Measurements from ENCODE around the gene EXOC3. TPM values are rescaled to one million over a fixed set of nuclear protein-coding genes. Genes with fewer than 3 reads are reported as not detected.
A peak's percentile ranks its signal among the peaks of the same experiment; 100 is the strongest.

EXOC3 gene
- total and polyA plus RNA-seq, 12 donors, result 29.0 to 44.7 (median 40.0) TPM

- peaks cover 0 to 17% (median 0%) of the 10 kb centered on the region in 7 donors for H3K27me3 ChIP-seq
- no peaks in the 10 kb centered on the region for H3K36me3 ChIP-seq
- intact Hi-C loops (cut with DNase I), result loop anchor here in 2 of 10 donors (10.0 kb wide), 2 partner anchors 175 to 465 kb away; partner anchors contain the start of gene CEP72 (in 1 of the 2)
- H3K4me1 ChIP-seq, result peaks cover 3 to 33% (median 19%) of the 10 kb centered on the region in 9 donors
- H3K27ac ChIP-seq, result no peak overlapping the region
- H3K9me3 ChIP-seq, result no peaks in the 10 kb centered on the region
- 75 to 82% methylated on average over 14 of the region's 14 CpGs for WGBS, 2 donors
- DNase-seq, result peak in 1 of 2 donors; percentile 4
- no peak for TF ChIP-seq CTCF (IDR thresholded peaks at IDR 0.05)
- no peak for ATAC-seq
- no peak overlapping the region for H3K4me3 ChIP-seq
Observed at GRCh38 chr5:439636-440035, 3.3 kb upstream of the EXOC3 start.

- Histone ChIP-seq H3K4me3 (no peak overlapping the region), H3K27ac (no peak overlapping the region), H3K4me1 (peaks cover 3 to 33% (median 21%) of the 10 kb centered on the region in 9 donors), H3K36me3 (peaks cover 0 to under 1% (median 0%) of the 10 kb centered on the region in 9 donors), H3K27me3 (peaks cover 0 to 15% (median 0%) of the 10 kb centered on the region in 7 donors), H3K9me3 (no peaks in the 10 kb centered on the region)
- ATAC-seq, result no peak
- WGBS, 2 donors, result 72 to 75% methylated on average over 18 of the region's 18 CpGs
- TF ChIP-seq CTCF (IDR thresholded peaks at IDR 0.05), result no peak
- peak in 1 of 2 donors; percentile 6 for DNase-seq
- intact Hi-C loops (cut with DNase I), result loop anchor here in 2 of 10 donors (10.0 kb wide), 2 partner anchors 174 to 464 kb away; partner anchors contain the start of gene CEP72 (in 1 of the 2)
Observed at GRCh38 chr5:440401-441201, 2.4 kb upstream of the EXOC3 start.

GRCh38 chr5:441996-442334 is 1.0 kb upstream of the EXOC3 start:
- 90 to 96% methylated on average over 5 of the region's 5 CpGs for WGBS, 2 donors
- no peaks in the 10 kb centered on the region for H3K9me3 ChIP-seq
- peak overlapping the region in 9 of 10 donors; percentile 79 to 99 (median 88) for H3K4me3 ChIP-seq
- TF ChIP-seq CTCF (IDR thresholded peaks at IDR 0.05), result no peak
- ATAC-seq (no peak), DNase-seq (peak in 1 of 2 donors; percentile 7)
- H3K27ac ChIP-seq, result no peak overlapping the region
- intact Hi-C loops (cut with DNase I), result loop anchor here in 2 of 10 donors (10.0 kb wide), 2 partner anchors 173 to 463 kb away; partner anchors contain the start of gene CEP72 (in 1 of the 2)
- peaks cover 0 to 7% (median 0%) of the 10 kb centered on the region in 7 donors for H3K27me3 ChIP-seq
- peaks cover 0 to 14% (median 0%) of the 10 kb centered on the region in 9 donors for H3K36me3 ChIP-seq
- H3K4me1 ChIP-seq, result peaks cover 3 to 39% (median 21%) of the 10 kb centered on the region in 9 donors

GRCh38 chr5:443239-444151 is 519 bp downstream of the EXOC3 start:
- ATAC-seq, result peak; percentile 8 to 50 (median 20)
- peak overlapping the region; percentile 62 to 99 (median 87) for H3K4me3 ChIP-seq

More at GRCh38 chr5:443239-444151, 519 bp downstream of the EXOC3 start:
- peak in 1 of 2 donors; percentile 10 for DNase-seq
- Histone ChIP-seq H3K9me3 (no peaks in the 10 kb centered on the region), H3K27ac (peak overlapping the region; percentile 64 to 95 (median 87)), H3K36me3 (peaks cover 0 to 29% (median 13%) of the 10 kb centered on the region in 9 donors), H3K27me3 (no peaks in the 10 kb centered on the region), H3K4me1 (peaks cover 3 to 53% (median 21%) of the 10 kb centered on the region in 9 donors)
- no peak for TF ChIP-seq CTCF (IDR thresholded peaks at IDR 0.05)
- WGBS, 2 donors, result 25 to 27% methylated on average over 42 to 44 of the region's 62 CpGs
- intact Hi-C loops (cut with DNase I), result loop anchor here in 2 of 10 donors (10.0 kb wide), 2 partner anchors 171 to 461 kb away; partner anchors contain the start of gene CEP72 (in 1 of the 2)

All from heart right ventricle (tissue), 16 donors.